SK-N-MC (cell line): ENCODE measurements around the gene SNRNP40.
"Not testable (repeated sequence)": the region's sequence is repeated elsewhere in the genome, so short reads cannot be mapped to it uniquely, and the experiment has no call there.

Source experiments
- DNase-seq: peaks from one replicate; pipeline ENCODE4 v3.0.0-alpha.2; 2011; ENCODE audit warnings: low read depth, low spot score
- H3K27ac ChIP-seq: fragments of 200-600 bp; sonication (generic); 2 replicates; pipeline ENCODE4 v1.5.1; 2016; ENCODE audit warnings: mixed run types
- H3K36me3 ChIP-seq: fragments of 200-600 bp; sonication (generic); 2 replicates; pipeline ENCODE4 v1.6.1; 2017; ENCODE audit warnings: antibody characterized with exemption, low read length, mixed read lengths; ENCODE audit not compliant: insufficient read depth
- H3K4me3 ChIP-seq: fragments of 200-600 bp; sonication (generic); 2 replicates; pipeline ENCODE4 v1.5.1; 2016
- H3K9ac ChIP-seq: fragments of 200-600 bp; sonication (generic); 2 replicates; pipeline ENCODE4 v1.8.0; 2017; ENCODE audit warnings: mixed run types, mixed read lengths; ENCODE audit not compliant: insufficient read length
- H3K9me3 ChIP-seq: fragments of 200-600 bp; sonication (generic); 2 replicates; pipeline ENCODE4 v1.6.1; 2017; ENCODE audit warnings: low read depth, mild to moderate bottlenecking, antibody characterized with exemption, low read length, moderate library complexity, mixed read lengths
- EZH2 ChIP-seq: fragments of 200-600 bp; sonication (generic); IDR thresholded peaks from one replicate; pipeline ENCODE4 v1.6.1; 2017; ENCODE audit warnings: antibody characterized with exemption
- FOXP2 ChIP-seq: optimal IDR thresholded peaks from 2 replicates; pipeline ENCODE3; 2011; ENCODE audit warnings: mild to moderate bottlenecking, moderate library complexity; ENCODE audit not compliant: insufficient read depth; ENCODE audit errors: extremely low read length, control extremely low read depth
- POLR2AphosphoS5 ChIP-seq: IDR thresholded peaks from 2 replicates; pipeline ENCODE4 v1.6.1; 2012; ENCODE audit warnings: mild to moderate bottlenecking, low read depth, low read length, borderline replicate concordance

Gene SNRNP40

GRCh38 chr1:31263408-31263807 is 33.2 kb downstream of the SNRNP40 start:
- Histone ChIP-seq H3K27ac (no peak overlapping the region), H3K36me3 (peaks cover 81% of the 10 kb centered on the region), H3K4me3 (no peak overlapping the region), H3K9ac (no peak overlapping the region), H3K9me3 (no peaks in the 10 kb centered on the region)
- TF ChIP-seq EZH2 = no peak
- TF ChIP-seq FOXP2 = no peak
- TF ChIP-seq POLR2AphosphoS5 = no peak
- DNase-seq = no peak

- peaks cover 83% of the 10 kb centered on the region for H3K36me3 ChIP-seq
- H3K9ac ChIP-seq, H3K27ac ChIP-seq, H3K9me3 ChIP-seq, H3K4me3 ChIP-seq, DNase-seq: not testable (repeated sequence)
Measured at GRCh38 chr1:31262393-31262792, 34.2 kb downstream of the SNRNP40 start.

GRCh38 chr1:31261916-31262315 is 34.7 kb downstream of the SNRNP40 start:
- Histone ChIP-seq H3K4me3 (no peak overlapping the region), H3K9me3 (no peaks in the 10 kb centered on the region), H3K27ac (no peak overlapping the region), H3K36me3 (peaks cover 83% of the 10 kb centered on the region), H3K9ac (no peak overlapping the region)
- TF ChIP-seq POLR2AphosphoS5 (no peak), EZH2 (no peak), FOXP2 (no peak)
- no peak for DNase-seq

- Histone ChIP-seq H3K9ac (no peak overlapping the region), H3K9me3 (no peaks in the 10 kb centered on the region), H3K27ac (no peak overlapping the region), H3K36me3 (peaks cover 66% of the 10 kb centered on the region), H3K4me3 (no peak overlapping the region)
- no peak for DNase-seq
- TF ChIP-seq FOXP2 = no peak
- TF ChIP-seq EZH2 = no peak
Measured at GRCh38 chr1:31259746-31260145, 36.8 kb downstream of the SNRNP40 start.

GRCh38 chr1:31258581-31258980 is 38.0 kb downstream of the SNRNP40 start:
- no peak for DNase-seq
- TF ChIP-seq FOXP2 = no peak
- no peak for TF ChIP-seq POLR2AphosphoS5
- no peak for TF ChIP-seq EZH2
- Histone ChIP-seq H3K9ac (no peak overlapping the region), H3K36me3 (peaks cover 55% of the 10 kb centered on the region), H3K27ac (no peak overlapping the region), H3K9me3 (no peaks in the 10 kb centered on the region), H3K4me3 (no peak overlapping the region)

GRCh38 chr1:31257213-31257612 is 39.4 kb downstream of the SNRNP40 start:
- Histone ChIP-seq H3K27ac (no peak overlapping the region), H3K4me3 (no peak overlapping the region), H3K36me3 (peaks cover 46% of the 10 kb centered on the region), H3K9ac (no peak overlapping the region), H3K9me3 (no peaks in the 10 kb centered on the region)
- DNase-seq = no peak
- TF ChIP-seq EZH2 = no peak
- TF ChIP-seq POLR2AphosphoS5 = no peak
- TF ChIP-seq FOXP2 = no peak

- H3K9ac ChIP-seq = no peak overlapping the region
- DNase-seq = no peak
- no peaks in the 10 kb centered on the region for H3K36me3 ChIP-seq
- TF ChIP-seq FOXP2 (no peak), EZH2 (no peak), POLR2AphosphoS5 (no peak)
- H3K9me3 ChIP-seq = no peaks in the 10 kb centered on the region
- no peak overlapping the region for H3K27ac ChIP-seq
- no peak overlapping the region for H3K4me3 ChIP-seq
Measured at GRCh38 chr1:31249854-31250253, 46.7 kb downstream of the SNRNP40 start.

- no peaks in the 10 kb centered on the region for H3K9me3 ChIP-seq
- no peak overlapping the region for H3K27ac ChIP-seq
- H3K9ac ChIP-seq = no peak overlapping the region
- H3K4me3 ChIP-seq = no peak overlapping the region
- H3K36me3 ChIP-seq = no peaks in the 10 kb centered on the region
- TF ChIP-seq POLR2AphosphoS5 = no peak
- TF ChIP-seq FOXP2 = no peak
- TF ChIP-seq EZH2 = no peak
- DNase-seq = no peak
Measured at GRCh38 chr1:31248276-31248675, 48.3 kb downstream of the SNRNP40 start.

GRCh38 chr1:31244326-31244725 is 52.3 kb downstream of the SNRNP40 start:
- H3K9me3 ChIP-seq = no peaks in the 10 kb centered on the region
- no peak overlapping the region for H3K9ac ChIP-seq
- H3K4me3 ChIP-seq = no peak overlapping the region
- DNase-seq = no peak
- H3K27ac ChIP-seq = no peak overlapping the region
- H3K36me3 ChIP-seq = no peaks in the 10 kb centered on the region
- TF ChIP-seq EZH2 (no peak), FOXP2 (no peak), POLR2AphosphoS5 (no peak)

GRCh38 chr1:31243501-31244286 is 52.9 kb downstream of the SNRNP40 start:
- Histone ChIP-seq H3K9ac (no peak overlapping the region), H3K27ac (no peak overlapping the region), H3K9me3 (no peaks in the 10 kb centered on the region), H3K4me3 (no peak overlapping the region), H3K36me3 (no peaks in the 10 kb centered on the region)
- TF ChIP-seq POLR2AphosphoS5 = no peak
- TF ChIP-seq EZH2 = no peak
- no peak for TF ChIP-seq FOXP2
- no peak for DNase-seq
